TTC549 (cell line): Measurements from ENCODE around the gene TLX2.
A peak's percentile ranks its signal among the peaks of the same experiment; 100 is the strongest.

Experiments
- FAIRE-seq: peaks from 2 replicates; lab custom pipeline; 2012; peaks lifted over from hg19 to GRCh38; lab: Jason Lieb, UNC

Gene TLX2

GRCh38 chr2:74532222-74532621 lies 18.0 kb downstream of the TLX2 start:
- peak; percentile 84 for FAIRE-seq

- FAIRE-seq, result no peak
These were observed 19.2 kb downstream of the TLX2 start for GRCh38 chr2:74533464-74533863.

- FAIRE-seq, result no peak
These were observed 20.2 kb downstream of the TLX2 start for GRCh38 chr2:74534411-74534810.

- FAIRE-seq, result no peak
These were observed 21.3 kb downstream of the TLX2 start for GRCh38 chr2:74535440-74535965.

GRCh38 chr2:74536166-74536950 lies 22.1 kb downstream of the TLX2 start:
- no peak for FAIRE-seq

GRCh38 chr2:74537140-74537539 lies 22.9 kb downstream of the TLX2 start:
- no peak for FAIRE-seq

GRCh38 chr2:74538881-74539339 lies 24.7 kb downstream of the TLX2 start:
- FAIRE-seq, result no peak

GRCh38 chr2:74540291-74540690 lies 26.0 kb downstream of the TLX2 start:
- no peak for FAIRE-seq

- FAIRE-seq, result no peak
These were observed 28.7 kb downstream of the TLX2 start for GRCh38 chr2:74542978-74543377.

- FAIRE-seq, result no peak
These were observed 30.4 kb downstream of the TLX2 start for GRCh38 chr2:74544634-74545033.

- FAIRE-seq, result no peak
These were observed 31.8 kb downstream of the TLX2 start for GRCh38 chr2:74546004-74546403.

- no peak for FAIRE-seq
These were observed 34.1 kb downstream of the TLX2 start for GRCh38 chr2:74548285-74548899.

- no peak for FAIRE-seq
These were observed 34.9 kb downstream of the TLX2 start for GRCh38 chr2:74548900-74549826.

GRCh38 chr2:74550231-74550630 lies 36.0 kb downstream of the TLX2 start:
- no peak for FAIRE-seq

- no peak for FAIRE-seq
These were observed 37.3 kb downstream of the TLX2 start for GRCh38 chr2:74551530-74551929.

- FAIRE-seq, result no peak
These were observed 38.0 kb downstream of the TLX2 start for GRCh38 chr2:74551942-74552913.

GRCh38 chr2:74552914-74553811 lies 38.9 kb downstream of the TLX2 start:
- no peak for FAIRE-seq

- FAIRE-seq, result no peak
These were observed 39.9 kb downstream of the TLX2 start, which contains the start of the genes DOK1 and LOXL3 for GRCh38 chr2:74553892-74554819. DOK1 (plus strand) TSS chr2:74554720; CDS start chr2:74554755, 35 bp downstream. LOXL3 (minus strand) TSS chr2:74553942; CDS start chr2:74552634, 1,308 bp downstream.
